Measurements from ENCODE around the gene GLB1L2. TPM values are rescaled to one million over a fixed set of nuclear protein-coding genes. Genes with fewer than 3 reads are reported as not detected.
A peak's percentile ranks its signal among the peaks of the same experiment; 100 is the strongest.

Gene GLB1L2
- polyA plus RNA-seq, 6 donors from 2014 or later: 0.09 to 0.25 (median 0.19) TPM; not detected in 3

- Mint-ChIP-seq H3K4me1 (no peaks in the 10 kb centered on the region), H3K4me3 (no peak overlapping the region), H3K27me3 (peaks cover 15 to 44% (median 19%) of the 10 kb centered on the region in 3 donors), H3K27ac (peak overlapping the region in 1 of 6 donors; percentile 47), H3K9me3 (peaks cover 0 to 2% (median 0%) of the 10 kb centered on the region in 7 donors), H3K36me3 (no peaks in the 10 kb centered on the region)
- no peak for ATAC-seq (ENCODE audit: low read depth in 2 of 2)
- no peak for DNase-seq
These were observed 59.9 kb downstream of the GLB1L2 start for GRCh38 chr11:134391656-134392055.

DNA sequence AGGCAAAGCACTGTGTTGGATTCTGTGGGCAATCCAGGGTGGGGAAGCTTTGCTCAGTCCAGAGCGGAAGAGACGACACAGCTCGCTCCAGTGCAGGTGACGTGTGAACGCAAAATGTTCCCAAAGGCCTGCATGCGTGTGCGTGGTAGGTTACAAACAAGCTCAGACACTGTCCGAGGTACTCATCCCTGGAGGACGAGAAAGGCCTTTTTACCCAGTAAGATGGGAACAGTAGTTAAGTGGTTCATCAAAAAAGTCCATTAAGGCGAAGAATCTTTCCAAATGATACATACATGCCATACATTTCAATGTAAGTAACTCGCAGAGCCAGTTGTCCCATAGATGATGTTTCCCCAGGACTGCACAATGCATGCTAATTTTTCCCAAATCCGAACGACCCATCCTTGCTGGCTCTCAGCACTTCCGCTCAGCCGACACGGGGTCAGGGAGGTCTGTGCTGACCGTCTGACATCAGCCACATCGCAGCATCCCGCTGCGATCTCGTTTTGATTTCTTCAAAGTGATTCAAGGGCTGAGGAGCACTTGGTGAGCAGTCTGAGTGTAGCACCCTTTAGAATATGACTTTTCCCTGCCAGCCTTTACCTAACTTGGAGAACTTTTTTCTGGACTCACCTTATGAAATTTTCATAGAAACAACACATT is 61.3 kb downstream of the GLB1L2 start:
- H3K27ac Mint-ChIP-seq: no peak overlapping the region
- ATAC-seq (ENCODE audit: low read depth in 2 of 2): no peak
- no peaks in the 10 kb centered on the region for H3K36me3 Mint-ChIP-seq
- H3K27me3 Mint-ChIP-seq: peaks cover 11 to 42% (median 22%) of the 10 kb centered on the region in 3 donors
- no peak for DNase-seq
- H3K4me3 Mint-ChIP-seq: no peak overlapping the region
- H3K9me3 Mint-ChIP-seq: peaks cover 0 to 2% (median 0%) of the 10 kb centered on the region in 7 donors
- H3K4me1 Mint-ChIP-seq: no peaks in the 10 kb centered on the region

DNA sequence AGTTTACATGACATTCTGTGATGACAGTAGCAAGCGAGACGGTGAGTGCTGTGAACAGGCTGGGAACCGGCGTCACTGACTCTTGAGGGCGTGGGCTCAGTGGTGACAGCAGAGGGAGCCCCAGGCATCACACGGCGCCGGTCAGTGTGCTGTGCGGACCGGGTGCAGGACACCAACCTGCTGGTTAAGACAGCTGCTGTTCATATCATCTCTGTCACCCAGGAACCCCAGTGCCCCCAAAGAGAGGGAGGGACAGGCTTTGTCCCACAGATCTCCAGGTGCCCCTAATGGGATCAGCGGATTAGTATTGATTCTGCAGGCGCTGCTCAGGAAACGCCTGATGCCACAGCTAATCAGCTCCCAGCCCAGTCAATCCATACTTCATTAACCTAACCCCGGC is 61.9 kb downstream of the GLB1L2 start:
- Mint-ChIP-seq H3K9me3 (peaks cover 0 to 2% (median 0%) of the 10 kb centered on the region in 7 donors), H3K36me3 (no peaks in the 10 kb centered on the region), H3K4me1 (no peaks in the 10 kb centered on the region), H3K27ac (no peak overlapping the region), H3K4me3 (no peak overlapping the region), H3K27me3 (peaks cover 5 to 42% (median 26%) of the 10 kb centered on the region in 3 donors)
- DNase-seq (no peak), ATAC-seq (ENCODE audit: low read depth in 2 of 2) (no peak)

DNA sequence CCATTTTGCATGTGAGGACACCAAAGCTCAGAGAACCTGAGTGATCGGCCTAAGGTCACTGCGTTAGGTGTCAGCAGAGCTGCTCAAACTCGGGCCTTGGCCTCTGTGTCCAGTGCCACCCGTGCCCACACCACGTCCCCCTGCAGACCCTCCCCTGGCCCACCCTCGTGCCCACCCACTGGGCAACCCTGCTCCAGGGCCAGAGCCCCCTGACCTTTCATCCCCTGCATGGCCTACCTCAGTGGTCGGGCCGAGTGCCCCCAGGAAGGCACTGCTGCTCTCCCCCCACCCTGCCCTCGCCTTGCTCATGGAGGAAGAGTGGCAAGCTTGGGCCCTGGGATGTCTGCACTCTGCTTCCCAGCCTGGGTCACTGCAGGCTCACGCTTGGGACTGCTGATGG is 62.5 kb downstream of the GLB1L2 start:
- Mint-ChIP-seq H3K9me3 (peaks cover 0 to 2% (median 0%) of the 10 kb centered on the region in 7 donors), H3K36me3 (no peaks in the 10 kb centered on the region), H3K27ac (no peak overlapping the region)

GRCh38 chr11:134395002-134395401 is 63.2 kb downstream of the GLB1L2 start:
- no peak for ATAC-seq (ENCODE audit: low read depth in 2 of 2)
- Mint-ChIP-seq H3K9me3 (peaks cover 0 to 2% (median 0%) of the 10 kb centered on the region in 7 donors), H3K36me3 (no peaks in the 10 kb centered on the region), H3K27me3 (peaks cover 0 to 43% (median 27%) of the 10 kb centered on the region in 3 donors), H3K4me3 (no peak overlapping the region), H3K4me1 (no peaks in the 10 kb centered on the region), H3K27ac (no peak overlapping the region)
- no peak for DNase-seq

More for the DNA sequence above, 62.5 kb downstream of the GLB1L2 start:
- ATAC-seq (ENCODE audit: low read depth in 2 of 2): no peak
- no peak for DNase-seq
- H3K4me3 Mint-ChIP-seq: no peak overlapping the region
- H3K4me1 Mint-ChIP-seq: no peaks in the 10 kb centered on the region
- peaks cover 0 to 47% (median 26%) of the 10 kb centered on the region in 3 donors for H3K27me3 Mint-ChIP-seq

DNA sequence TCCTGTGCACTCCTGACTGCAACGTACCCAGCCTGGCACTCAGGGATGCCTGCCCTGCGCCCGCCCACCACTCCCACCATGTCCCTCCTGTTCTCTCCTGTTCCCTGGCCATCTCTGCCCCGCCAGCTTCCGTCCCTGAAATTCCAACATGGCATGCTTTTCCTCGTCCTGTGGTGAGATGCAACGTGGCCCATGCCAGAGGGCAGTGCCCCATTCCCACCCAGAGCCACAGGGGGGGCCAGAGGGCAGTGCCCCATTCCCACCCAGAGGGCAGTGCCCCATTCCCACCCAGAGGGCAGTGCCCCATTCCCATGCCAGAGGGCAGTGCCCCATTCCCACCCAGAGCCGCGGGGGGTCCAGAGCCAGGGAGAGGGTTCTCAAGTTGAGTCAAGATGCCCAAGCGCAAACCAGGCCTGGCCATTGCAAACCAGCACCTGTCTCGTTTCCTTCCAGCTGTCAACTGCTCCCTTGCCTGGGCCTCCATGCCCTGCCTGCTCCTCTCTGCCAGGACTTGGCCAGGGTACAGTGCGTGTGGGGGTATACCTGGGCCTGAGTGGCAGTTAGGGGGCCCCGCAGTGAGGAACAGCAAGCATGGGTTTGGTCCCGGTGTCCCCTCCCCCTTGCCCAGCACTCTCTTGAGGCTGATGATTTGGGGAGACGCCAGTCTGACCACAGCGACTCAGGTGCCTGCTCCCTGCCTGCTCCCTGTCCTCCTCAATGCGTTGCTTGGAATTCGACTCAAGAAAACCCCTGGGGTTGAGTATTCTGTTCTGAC is 65.7 kb downstream of the GLB1L2 start:
- H3K9me3 Mint-ChIP-seq: peaks cover 0 to 2% (median 0%) of the 10 kb centered on the region in 7 donors
- no peak for DNase-seq
- H3K27ac Mint-ChIP-seq: no peak overlapping the region
- no peak for ATAC-seq (ENCODE audit: low read depth in 2 of 2)
- no peak overlapping the region for H3K4me3 Mint-ChIP-seq
- H3K36me3 Mint-ChIP-seq: no peaks in the 10 kb centered on the region
- H3K4me1 Mint-ChIP-seq: no peaks in the 10 kb centered on the region
- H3K27me3 Mint-ChIP-seq: peaks cover 14 to 50% (median 24%) of the 10 kb centered on the region in 3 donors

DNA sequence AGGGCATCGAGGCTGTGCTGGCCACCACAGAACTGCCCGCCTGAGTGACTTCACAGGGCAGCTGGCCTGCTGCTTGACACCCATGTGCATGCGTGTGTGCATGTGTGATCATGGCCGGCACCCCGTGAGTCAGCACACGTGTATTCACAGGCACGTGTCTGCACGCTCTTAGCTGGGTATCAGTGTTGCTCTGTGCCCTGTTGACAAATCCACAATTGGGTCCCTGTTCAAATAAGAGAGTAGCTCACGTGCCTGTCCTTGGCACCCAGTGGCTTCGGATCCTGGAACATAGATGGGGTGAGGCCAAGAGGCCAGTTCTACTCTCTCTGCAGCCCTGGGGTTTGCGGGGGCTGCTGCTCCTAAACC is 66.3 kb downstream of the GLB1L2 start:
- no peak for DNase-seq
- H3K4me3 Mint-ChIP-seq: no peak overlapping the region
- no peak overlapping the region for H3K27ac Mint-ChIP-seq
- H3K27me3 Mint-ChIP-seq: peaks cover 14 to 48% (median 24%) of the 10 kb centered on the region in 3 donors
- no peaks in the 10 kb centered on the region for H3K4me1 Mint-ChIP-seq
- no peak for ATAC-seq (ENCODE audit: low read depth in 2 of 2)
- no peaks in the 10 kb centered on the region for H3K36me3 Mint-ChIP-seq
- H3K9me3 Mint-ChIP-seq: peaks cover 0 to 2% (median 0%) of the 10 kb centered on the region in 7 donors

GRCh38 chr11:134398644-134399292 is 67.0 kb downstream of the GLB1L2 start:
- no peaks in the 10 kb centered on the region for H3K4me1 Mint-ChIP-seq
- peaks cover 18 to 47% (median 24%) of the 10 kb centered on the region in 3 donors for H3K27me3 Mint-ChIP-seq
- DNase-seq (no peak), ATAC-seq (ENCODE audit: low read depth in 2 of 2) (no peak)
- H3K4me3 Mint-ChIP-seq: no peak overlapping the region
- H3K36me3 Mint-ChIP-seq: no peaks in the 10 kb centered on the region
- H3K9me3 Mint-ChIP-seq: peaks cover 0 to 2% (median 0%) of the 10 kb centered on the region in 7 donors
- H3K27ac Mint-ChIP-seq: no peak overlapping the region

GRCh38 chr11:134399293-134399654 is 67.5 kb downstream of the GLB1L2 start:
- no peak overlapping the region for H3K4me3 Mint-ChIP-seq
- ATAC-seq (ENCODE audit: low read depth in 2 of 2): no peak
- peaks cover 22 to 46% (median 24%) of the 10 kb centered on the region in 3 donors for H3K27me3 Mint-ChIP-seq
- no peaks in the 10 kb centered on the region for H3K36me3 Mint-ChIP-seq
- H3K4me1 Mint-ChIP-seq: no peaks in the 10 kb centered on the region
- H3K9me3 Mint-ChIP-seq: peaks cover 0 to 2% (median 0%) of the 10 kb centered on the region in 7 donors
- DNase-seq: no peak
- no peak overlapping the region for H3K27ac Mint-ChIP-seq

- Mint-ChIP-seq H3K4me1 (no peaks in the 10 kb centered on the region), H3K9me3 (peaks cover 0 to 2% (median 0%) of the 10 kb centered on the region in 7 donors), H3K4me3 (no peak overlapping the region), H3K27me3 (peaks cover 22 to 48% (median 24%) of the 10 kb centered on the region in 3 donors), H3K36me3 (no peaks in the 10 kb centered on the region), H3K27ac (no peak overlapping the region)
- ATAC-seq (ENCODE audit: low read depth in 2 of 2): no peak
- DNase-seq: no peak
These were observed 68.2 kb downstream of the GLB1L2 start for GRCh38 chr11:134399996-134400395.

- no peaks in the 10 kb centered on the region for H3K4me1 Mint-ChIP-seq
- H3K9me3 Mint-ChIP-seq: peaks cover 0 to 2% (median 0%) of the 10 kb centered on the region in 7 donors
- H3K4me3 Mint-ChIP-seq: no peak overlapping the region
- H3K27me3 Mint-ChIP-seq: peaks cover 25 to 53% (median 25%) of the 10 kb centered on the region in 3 donors
- H3K27ac Mint-ChIP-seq: no peak overlapping the region
- DNase-seq: no peak
- no peak for ATAC-seq (ENCODE audit: low read depth in 2 of 2)
- H3K36me3 Mint-ChIP-seq: no peaks in the 10 kb centered on the region
These were observed 70.3 kb downstream of the GLB1L2 start for GRCh38 chr11:134401825-134402809.

DNA sequence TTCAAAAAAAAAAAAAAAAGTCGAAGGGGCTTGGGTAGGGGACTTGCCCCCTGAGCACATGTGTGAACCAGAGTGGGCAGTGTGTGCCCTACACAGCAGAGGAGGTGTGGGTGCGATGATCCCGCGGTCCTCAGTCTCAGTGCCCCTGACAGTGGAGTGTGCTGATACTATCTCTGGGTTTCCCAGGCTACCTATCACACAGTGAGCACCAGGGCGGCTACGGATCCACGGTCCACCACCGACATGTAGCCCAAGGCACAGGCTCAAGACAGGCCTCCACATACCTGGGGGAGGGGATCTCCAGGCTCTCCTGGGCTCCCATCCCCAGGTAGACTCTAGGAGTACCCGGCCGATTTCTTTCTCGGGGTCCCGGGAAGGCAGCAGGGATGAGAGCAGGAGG is 71.1 kb downstream of the GLB1L2 start:
- H3K4me1 Mint-ChIP-seq: no peaks in the 10 kb centered on the region
- no peak for DNase-seq
- peaks cover 0 to 4% (median 0%) of the 10 kb centered on the region in 7 donors for H3K9me3 Mint-ChIP-seq
- H3K27ac Mint-ChIP-seq: no peak overlapping the region
- ATAC-seq (ENCODE audit: low read depth in 2 of 2): no peak
- H3K4me3 Mint-ChIP-seq: no peak overlapping the region
- H3K27me3 Mint-ChIP-seq: peaks cover 25 to 56% (median 27%) of the 10 kb centered on the region in 3 donors
- no peaks in the 10 kb centered on the region for H3K36me3 Mint-ChIP-seq
